ENCODE results near the gene FOXJ3. TPM values are rescaled to one million over a fixed set of nuclear protein-coding genes. Genes with fewer than 3 reads are reported as not detected.

FOXJ3 gene
- total RNA-seq, 2 experiments from 2014 or later = 39.3 to 41.9 TPM

GRCh38 chr1:42328047-42328625, 6.9 kb downstream of the FOXJ3 start:
- H3K27me3 Mint-ChIP-seq = no peaks in the 10 kb centered on the region
- no peak overlapping the region for H3K4me3 Mint-ChIP-seq
- no peaks in the 10 kb centered on the region for H3K9me3 Mint-ChIP-seq (ENCODE audit: low read depth)
- no peak for ATAC-seq
- peaks cover 26% of the 10 kb centered on the region for H3K4me1 Mint-ChIP-seq
- no peak for DNase-seq
- H3K36me3 Mint-ChIP-seq = peaks cover 6% of the 10 kb centered on the region
- no peak overlapping the region for H3K27ac Mint-ChIP-seq
- CTCF ChIA-PET = interaction anchor here (0.7 to 1.3 kb wide), 3 partner anchors 19 to 1039 kb away, joined by 3 read pairs; no protein-coding TSS in a partner anchor

GRCh38 chr1:42325014-42325402, 10.0 kb downstream of the FOXJ3 start:
- CTCF ChIA-PET = interaction anchor here (1.1 kb wide), 1 partner anchor 9 kb away, joined by 3 read pairs; no protein-coding TSS in a partner anchor
- Mint-ChIP-seq H3K4me1 (peaks cover 31% of the 10 kb centered on the region), H3K27ac (no peak overlapping the region), H3K36me3 (peaks cover 4% of the 10 kb centered on the region), H3K9me3 (ENCODE audit: low read depth) (no peaks in the 10 kb centered on the region), H3K4me3 (no peak overlapping the region), H3K27me3 (no peaks in the 10 kb centered on the region)
- ATAC-seq = no peak
- DNase-seq = no peak

GRCh38 chr1:42324398-42325013, 10.5 kb downstream of the FOXJ3 start:
- peaks cover 36% of the 10 kb centered on the region for H3K4me1 Mint-ChIP-seq
- H3K27me3 Mint-ChIP-seq = no peaks in the 10 kb centered on the region
- ATAC-seq (no peak), DNase-seq (no peak)
- no peaks in the 10 kb centered on the region for H3K9me3 Mint-ChIP-seq (ENCODE audit: low read depth)
- no peak overlapping the region for H3K4me3 Mint-ChIP-seq
- no peak overlapping the region for H3K27ac Mint-ChIP-seq
- CTCF ChIA-PET = interaction anchor here (1.1 to 1.7 kb wide), 2 partner anchors 7 to 10 kb away, joined by 3 to 7 read pairs; no protein-coding TSS in a partner anchor
- peaks cover 4% of the 10 kb centered on the region for H3K36me3 Mint-ChIP-seq

- DNase-seq (no peak), ATAC-seq (no peak)
- peaks cover 6% of the 10 kb centered on the region for H3K36me3 Mint-ChIP-seq
- no peak overlapping the region for H3K27ac Mint-ChIP-seq
- H3K27me3 Mint-ChIP-seq = no peaks in the 10 kb centered on the region
- CTCF ChIA-PET = interaction anchor here (1.3 to 1.7 kb wide), 2 partner anchors 8 to 150 kb away, joined by 3 to 7 read pairs; no protein-coding TSS in a partner anchor
- H3K4me3 Mint-ChIP-seq = no peak overlapping the region
- H3K4me1 Mint-ChIP-seq = peaks cover 43% of the 10 kb centered on the region
- H3K9me3 Mint-ChIP-seq (ENCODE audit: low read depth) = no peaks in the 10 kb centered on the region
Measured at GRCh38 chr1:42323551-42323950, 11.5 kb downstream of the FOXJ3 start.

GRCh38 chr1:42322577-42322976, 12.5 kb downstream of the FOXJ3 start:
- Mint-ChIP-seq H3K4me3 (no peak overlapping the region), H3K4me1 (peaks cover 49% of the 10 kb centered on the region), H3K9me3 (ENCODE audit: low read depth) (no peaks in the 10 kb centered on the region), H3K27ac (peak overlapping the region; percentile 52), H3K27me3 (no peaks in the 10 kb centered on the region), H3K36me3 (peaks cover 12% of the 10 kb centered on the region)
- CTCF ChIA-PET = interaction anchor here (1.3 to 1.7 kb wide), 2 partner anchors 9 to 149 kb away, joined by 3 to 7 read pairs; no protein-coding TSS in a partner anchor
- peak; percentile 36 for ATAC-seq
- no peak for DNase-seq

- Mint-ChIP-seq H3K4me1 (peaks cover 54% of the 10 kb centered on the region), H3K27me3 (no peaks in the 10 kb centered on the region), H3K36me3 (peaks cover 12% of the 10 kb centered on the region), H3K27ac (peak overlapping the region; percentile 1), H3K4me3 (no peak overlapping the region), H3K9me3 (ENCODE audit: low read depth) (no peaks in the 10 kb centered on the region)
- ATAC-seq = no peak
- no peak for DNase-seq
- CTCF ChIA-PET = no interaction called here
Measured at GRCh38 chr1:42321731-42322130, 13.3 kb downstream of the FOXJ3 start.

GRCh38 chr1:42320708-42321107, 14.3 kb downstream of the FOXJ3 start:
- CTCF ChIA-PET = interaction anchor here (0.9 to 1.0 kb wide), 2 partner anchors 24 to 144 kb away, joined by 3 read pairs; no protein-coding TSS in a partner anchor
- H3K27me3 Mint-ChIP-seq = no peaks in the 10 kb centered on the region
- H3K4me1 Mint-ChIP-seq = peaks cover 57% of the 10 kb centered on the region
- no peak overlapping the region for H3K27ac Mint-ChIP-seq
- H3K9me3 Mint-ChIP-seq (ENCODE audit: low read depth) = no peaks in the 10 kb centered on the region
- ATAC-seq (no peak), DNase-seq (no peak)
- H3K4me3 Mint-ChIP-seq = no peak overlapping the region
- peaks cover 12% of the 10 kb centered on the region for H3K36me3 Mint-ChIP-seq

- peak overlapping the region; percentile 55 for H3K4me3 Mint-ChIP-seq
- ATAC-seq = peak; percentile 45
- no peaks in the 10 kb centered on the region for H3K27me3 Mint-ChIP-seq
- peaks cover 63% of the 10 kb centered on the region for H3K4me1 Mint-ChIP-seq
- CTCF ChIA-PET = interaction anchor here (1.0 kb wide), 1 partner anchor 24 kb away, joined by 3 read pairs; no protein-coding TSS in a partner anchor
- H3K36me3 Mint-ChIP-seq = peaks cover 12% of the 10 kb centered on the region
- H3K27ac Mint-ChIP-seq = peak overlapping the region; percentile 83
- peak; percentile 54 for DNase-seq
- H3K9me3 Mint-ChIP-seq (ENCODE audit: low read depth) = no peaks in the 10 kb centered on the region
Measured at GRCh38 chr1:42319871-42320484, 15.1 kb downstream of the FOXJ3 start.

GRCh38 chr1:42319128-42319851, 15.7 kb downstream of the FOXJ3 start:
- CTCF ChIA-PET = no interaction called here
- peak overlapping the region; percentile 83 for H3K27ac Mint-ChIP-seq
- peaks cover 68% of the 10 kb centered on the region for H3K4me1 Mint-ChIP-seq
- no peak for DNase-seq
- H3K36me3 Mint-ChIP-seq = peaks cover 12% of the 10 kb centered on the region
- no peaks in the 10 kb centered on the region for H3K9me3 Mint-ChIP-seq (ENCODE audit: low read depth)
- no peak overlapping the region for H3K4me3 Mint-ChIP-seq
- H3K27me3 Mint-ChIP-seq = no peaks in the 10 kb centered on the region
- peak; percentile 45 for ATAC-seq

- H3K36me3 Mint-ChIP-seq = peaks cover 12% of the 10 kb centered on the region
- H3K27ac Mint-ChIP-seq = no peak overlapping the region
- no peak for DNase-seq
- H3K4me1 Mint-ChIP-seq = peaks cover 71% of the 10 kb centered on the region
- CTCF ChIA-PET = no interaction called here
- H3K27me3 Mint-ChIP-seq = no peaks in the 10 kb centered on the region
- ATAC-seq = no peak
- no peaks in the 10 kb centered on the region for H3K9me3 Mint-ChIP-seq (ENCODE audit: low read depth)
- no peak overlapping the region for H3K4me3 Mint-ChIP-seq
Measured at GRCh38 chr1:42318601-42319000, 16.4 kb downstream of the FOXJ3 start.

GRCh38 chr1:42317308-42317707, 17.7 kb downstream of the FOXJ3 start:
- Mint-ChIP-seq H3K27ac (no peak overlapping the region), H3K9me3 (ENCODE audit: low read depth) (no peaks in the 10 kb centered on the region), H3K27me3 (no peaks in the 10 kb centered on the region), H3K4me1 (peaks cover 68% of the 10 kb centered on the region), H3K36me3 (peaks cover 9% of the 10 kb centered on the region), H3K4me3 (no peak overlapping the region)
- ATAC-seq (no peak), DNase-seq (no peak)
- CTCF ChIA-PET = interaction anchor here (1.6 kb wide), 1 partner anchor 144 kb away, joined by 6 read pairs; no protein-coding TSS in a partner anchor

- Mint-ChIP-seq H3K4me1 (peaks cover 64% of the 10 kb centered on the region), H3K27me3 (no peaks in the 10 kb centered on the region), H3K9me3 (ENCODE audit: low read depth) (no peaks in the 10 kb centered on the region), H3K36me3 (peaks cover 8% of the 10 kb centered on the region), H3K27ac (no peak overlapping the region), H3K4me3 (no peak overlapping the region)
- CTCF ChIA-PET = interaction anchor here (1.3 to 1.6 kb wide), 2 partner anchors 9 to 143 kb away, joined by 3 to 6 read pairs; no protein-coding TSS in a partner anchor
- no peak for ATAC-seq
- DNase-seq = no peak
Measured at GRCh38 chr1:42316292-42316691, 18.7 kb downstream of the FOXJ3 start.

GRCh38 chr1:42315500-42315899, 19.5 kb downstream of the FOXJ3 start:
- Mint-ChIP-seq H3K4me1 (peaks cover 61% of the 10 kb centered on the region), H3K9me3 (ENCODE audit: low read depth) (no peaks in the 10 kb centered on the region), H3K27ac (no peak overlapping the region), H3K27me3 (no peaks in the 10 kb centered on the region), H3K36me3 (peaks cover 9% of the 10 kb centered on the region), H3K4me3 (no peak overlapping the region)
- ATAC-seq (no peak), DNase-seq (no peak)
- CTCF ChIA-PET = interaction anchor here (1.3 kb wide), 1 partner anchor 8 kb away, joined by 3 read pairs; no protein-coding TSS in a partner anchor
